Measurements from ENCODE around the gene OAT.
"Not testable (repeated sequence)": the region's sequence is repeated elsewhere in the genome, so short reads cannot be mapped to it uniquely, and the experiment has no call there.

Gene OAT

GRCh38 chr10:124378271-124378670 is 40.5 kb downstream of the OAT start:
- no peak for DNase-seq (ENCODE audit: low spot score)

- no peak for DNase-seq (ENCODE audit: low spot score)
These were observed 41.6 kb downstream of the OAT start for GRCh38 chr10:124377101-124377500.

- DNase-seq (ENCODE audit: low spot score): no peak
These were observed 42.3 kb downstream of the OAT start for GRCh38 chr10:124376411-124376810.

GRCh38 chr10:124375691-124376090 is 43.0 kb downstream of the OAT start:
- no peak for DNase-seq (ENCODE audit: low spot score)

- DNase-seq (ENCODE audit: low spot score): no peak
These were observed 43.4 kb downstream of the OAT start for GRCh38 chr10:124375353-124375614.

GRCh38 chr10:124374535-124375352 is 44.0 kb downstream of the OAT start:
- no peak for DNase-seq (ENCODE audit: low spot score)

- no peak for DNase-seq (ENCODE audit: low spot score)
These were observed 45.8 kb downstream of the OAT start for GRCh38 chr10:124372899-124373298.

GRCh38 chr10:124370426-124370825 is 48.3 kb downstream of the OAT start:
- DNase-seq (ENCODE audit: low spot score): no peak

GRCh38 chr10:124369986-124370385 is 48.7 kb downstream of the OAT start:
- no peak for DNase-seq (ENCODE audit: low spot score)

- DNase-seq (ENCODE audit: low spot score): not testable (repeated sequence)
These were observed 49.2 kb downstream of the OAT start for GRCh38 chr10:124369533-124369932.

- DNase-seq (ENCODE audit: low spot score): no peak
These were observed 49.7 kb downstream of the OAT start for GRCh38 chr10:124369066-124369465.

- DNase-seq (ENCODE audit: low spot score): no peak
These were observed 50.8 kb downstream of the OAT start for GRCh38 chr10:124367936-124368335.

GRCh38 chr10:124367414-124367813 is 51.3 kb downstream of the OAT start:
- no peak for DNase-seq (ENCODE audit: low spot score)

GRCh38 chr10:124366825-124367224 is 51.9 kb downstream of the OAT start:
- no peak for DNase-seq (ENCODE audit: low spot score)

- DNase-seq (ENCODE audit: low spot score): no peak
These were observed 52.4 kb downstream of the OAT start for GRCh38 chr10:124366343-124366742.

- no peak for DNase-seq (ENCODE audit: low spot score)
These were observed 54.0 kb downstream of the OAT start for GRCh38 chr10:124364674-124365073.

GRCh38 chr10:124362568-124362967 is 56.2 kb downstream of the OAT start:
- DNase-seq (ENCODE audit: low spot score): no peak

- DNase-seq (ENCODE audit: low spot score): no peak
These were observed 59.3 kb downstream of the OAT start for GRCh38 chr10:124359336-124359832.

- DNase-seq (ENCODE audit: low spot score): no peak
These were observed 61.2 kb downstream of the OAT start for GRCh38 chr10:124357561-124357885.

- DNase-seq (ENCODE audit: low spot score): no peak
These were observed 61.8 kb downstream of the OAT start for GRCh38 chr10:124356701-124357560.

GRCh38 chr10:124354411-124355382 is 64.0 kb downstream of the OAT start:
- no peak for DNase-seq (ENCODE audit: low spot score)

- no peak for DNase-seq (ENCODE audit: low spot score)
These were observed 64.8 kb downstream of the OAT start for GRCh38 chr10:124353896-124354295.
